NT2/D1 (cell line): Measurements from ENCODE around the gene DSCAM.
A peak's percentile ranks its signal among the peaks of the same experiment; 100 is the strongest.
"Not testable (repeated sequence)": the region's sequence is repeated elsewhere in the genome, so short reads cannot be mapped to it uniquely, and the experiment has no call there.

Source experiments
- DNase-seq: peaks from one replicate; pipeline ENCODE4 v3.0.0-alpha.2; 2011; ENCODE audit warnings: low read depth, low spot score
- H3K27me3 ChIP-seq: 2 replicates; pipeline ENCODE4 v1.6.0; 2011; ENCODE audit warnings: mild to moderate bottlenecking; ENCODE audit not compliant: insufficient read length, insufficient read depth
- H3K36me3 ChIP-seq: 2 replicates; pipeline ENCODE4 v1.6.1; 2011; ENCODE audit warnings: mild to moderate bottlenecking, low read length, mixed read lengths; ENCODE audit not compliant: insufficient read depth, insufficient read length
- H3K4me1 ChIP-seq: 2 replicates; pipeline ENCODE4 v1.5.1; 2011; ENCODE audit not compliant: insufficient read depth, insufficient read length
- H3K4me3 ChIP-seq: 2 replicates; pipeline ENCODE4 v1.5.1; 2011; ENCODE audit warnings: low read depth; ENCODE audit not compliant: insufficient read length
- H3K9ac ChIP-seq: 2 replicates; pipeline ENCODE4 v1.6.0; 2011; ENCODE audit warnings: low read depth; ENCODE audit not compliant: insufficient read length
- H3K9me3 ChIP-seq: 2 replicates; pipeline ENCODE4 v1.5.1; 2011; ENCODE audit warnings: mild to moderate bottlenecking, low read length; ENCODE audit not compliant: insufficient read depth
- SUZ12 ChIP-seq: IDR thresholded peaks from 2 replicates; pipeline ENCODE4 v1.6.1; 2011; ENCODE audit not compliant: insufficient read length, insufficient read depth; ENCODE audit errors: extremely low read depth
- YY1 ChIP-seq: IDR thresholded peaks from 2 replicates; pipeline ENCODE4 v1.6.1; 2011; ENCODE audit not compliant: insufficient read length, insufficient read depth
- ZNF274 ChIP-seq: IDR thresholded peaks from 2 replicates; pipeline ENCODE4 v1.6.1; 2011; ENCODE audit warnings: mild to moderate bottlenecking, low read depth, low read length

DSCAM gene

GRCh38 chr21:40271164-40271563 lies 575.8 kb downstream of the DSCAM start:
- H3K27me3 ChIP-seq: no peaks in the 10 kb centered on the region
- no peak overlapping the region for H3K9ac ChIP-seq
- TF ChIP-seq YY1 (no peak), ZNF274 (no peak), SUZ12 (no peak)
- H3K4me3 ChIP-seq: no peak overlapping the region
- no peaks in the 10 kb centered on the region for H3K4me1 ChIP-seq
- DNase-seq: peak; percentile 39
- H3K9me3 ChIP-seq: no peaks in the 10 kb centered on the region
- no peaks in the 10 kb centered on the region for H3K36me3 ChIP-seq

GRCh38 chr21:40270047-40270446 lies 576.9 kb downstream of the DSCAM start:
- no peak for DNase-seq
- H3K36me3 ChIP-seq: no peaks in the 10 kb centered on the region
- no peak for TF ChIP-seq SUZ12
- no peak for TF ChIP-seq ZNF274
- TF ChIP-seq YY1: no peak
- no peak overlapping the region for H3K4me3 ChIP-seq
- no peaks in the 10 kb centered on the region for H3K27me3 ChIP-seq
- no peaks in the 10 kb centered on the region for H3K9me3 ChIP-seq
- no peak overlapping the region for H3K9ac ChIP-seq
- no peaks in the 10 kb centered on the region for H3K4me1 ChIP-seq

GRCh38 chr21:40269239-40269638 lies 577.7 kb downstream of the DSCAM start:
- H3K36me3 ChIP-seq: no peaks in the 10 kb centered on the region
- DNase-seq: no peak
- H3K9ac ChIP-seq: no peak overlapping the region
- H3K27me3 ChIP-seq: no peaks in the 10 kb centered on the region
- no peak for TF ChIP-seq ZNF274
- TF ChIP-seq YY1: no peak
- TF ChIP-seq SUZ12: no peak
- no peaks in the 10 kb centered on the region for H3K4me1 ChIP-seq
- no peaks in the 10 kb centered on the region for H3K9me3 ChIP-seq
- H3K4me3 ChIP-seq: no peak overlapping the region

- H3K27me3 ChIP-seq, H3K4me1 ChIP-seq, H3K4me3 ChIP-seq, DNase-seq, H3K9me3 ChIP-seq, H3K9ac ChIP-seq, H3K36me3 ChIP-seq: not testable (repeated sequence)
Measured at GRCh38 chr21:40258456-40258855, 588.5 kb downstream of the DSCAM start.

GRCh38 chr21:40257342-40257741 lies 589.6 kb downstream of the DSCAM start:
- TF ChIP-seq SUZ12: no peak
- TF ChIP-seq YY1: no peak
- TF ChIP-seq ZNF274: no peak
- H3K4me3 ChIP-seq: no peak overlapping the region
- no peaks in the 10 kb centered on the region for H3K27me3 ChIP-seq
- no peaks in the 10 kb centered on the region for H3K4me1 ChIP-seq
- H3K36me3 ChIP-seq: no peaks in the 10 kb centered on the region
- no peak overlapping the region for H3K9ac ChIP-seq
- DNase-seq: no peak
- H3K9me3 ChIP-seq: no peaks in the 10 kb centered on the region

- H3K36me3 ChIP-seq: no peaks in the 10 kb centered on the region
- H3K9me3 ChIP-seq: peaks cover 11% of the 10 kb centered on the region
- DNase-seq: no peak
- no peaks in the 10 kb centered on the region for H3K4me1 ChIP-seq
- no peak overlapping the region for H3K9ac ChIP-seq
- H3K4me3 ChIP-seq: no peak overlapping the region
- no peak for TF ChIP-seq ZNF274
- no peaks in the 10 kb centered on the region for H3K27me3 ChIP-seq
Measured at GRCh38 chr21:40255518-40256444, 591.2 kb downstream of the DSCAM start.

- no peaks in the 10 kb centered on the region for H3K4me1 ChIP-seq
- no peak for TF ChIP-seq SUZ12
- TF ChIP-seq YY1: no peak
- TF ChIP-seq ZNF274: no peak
- H3K9me3 ChIP-seq: peaks cover 14% of the 10 kb centered on the region
- DNase-seq: no peak
- no peak overlapping the region for H3K4me3 ChIP-seq
- no peak overlapping the region for H3K9ac ChIP-seq
- no peaks in the 10 kb centered on the region for H3K27me3 ChIP-seq
- no peaks in the 10 kb centered on the region for H3K36me3 ChIP-seq
Measured at GRCh38 chr21:40254540-40255465, 592.2 kb downstream of the DSCAM start.
